ENCODE measurements around the gene COL4A4.

COL4A4 gene

GRCh38 chr2:226994775-226995174 is 169.2 kb downstream of the COL4A4 start:
- Histone ChIP-seq H3K9ac (ENCODE audit: low read depth in 1 of 2, low read length in 2 of 2) (no peak overlapping the region), H3K27ac (ENCODE audit: low read depth in 2 of 2, low read length in 2 of 2) (no peak overlapping the region), H3K9me3 (ENCODE audit: control insufficient read depth in 2 of 2, low read length in 2 of 2) (no peaks in the 10 kb centered on the region), H3K4me3 (ENCODE audit: low read length in 2 of 2) (no peak overlapping the region), H3K4me1 (ENCODE audit: control insufficient read depth in 2 of 2, insufficient read depth in 2 of 2, low read length in 2 of 2) (no peaks in the 10 kb centered on the region), H3K27me3 (ENCODE audit: control insufficient read depth in 2 of 2, insufficient read depth in 2 of 2, low read length in 2 of 2) (no peaks in the 10 kb centered on the region), H3K36me3 (ENCODE audit: control insufficient read depth in 2 of 2, insufficient read depth in 2 of 2, low read length in 2 of 2) (peaks cover 2 to 19% of the 10 kb centered on the region in 2 donors)

- H3K27ac ChIP-seq (ENCODE audit: low read depth in 2 of 2, low read length in 2 of 2): no peak overlapping the region
- H3K9ac ChIP-seq (ENCODE audit: low read depth in 1 of 2, low read length in 2 of 2): no peak overlapping the region
- no peaks in the 10 kb centered on the region for H3K4me1 ChIP-seq (ENCODE audit: control insufficient read depth in 2 of 2, insufficient read depth in 2 of 2, low read length in 2 of 2)
- H3K27me3 ChIP-seq (ENCODE audit: control insufficient read depth in 2 of 2, insufficient read depth in 2 of 2, low read length in 2 of 2): no peaks in the 10 kb centered on the region
- no peak overlapping the region for H3K4me3 ChIP-seq (ENCODE audit: low read length in 2 of 2)
- peaks cover 2 to 19% of the 10 kb centered on the region in 2 donors for H3K36me3 ChIP-seq (ENCODE audit: control insufficient read depth in 2 of 2, insufficient read depth in 2 of 2, low read length in 2 of 2)
- no peaks in the 10 kb centered on the region for H3K9me3 ChIP-seq (ENCODE audit: control insufficient read depth in 2 of 2, low read length in 2 of 2)
Observed at GRCh38 chr2:226993171-226993570, 170.8 kb downstream of the COL4A4 start.

DNA sequence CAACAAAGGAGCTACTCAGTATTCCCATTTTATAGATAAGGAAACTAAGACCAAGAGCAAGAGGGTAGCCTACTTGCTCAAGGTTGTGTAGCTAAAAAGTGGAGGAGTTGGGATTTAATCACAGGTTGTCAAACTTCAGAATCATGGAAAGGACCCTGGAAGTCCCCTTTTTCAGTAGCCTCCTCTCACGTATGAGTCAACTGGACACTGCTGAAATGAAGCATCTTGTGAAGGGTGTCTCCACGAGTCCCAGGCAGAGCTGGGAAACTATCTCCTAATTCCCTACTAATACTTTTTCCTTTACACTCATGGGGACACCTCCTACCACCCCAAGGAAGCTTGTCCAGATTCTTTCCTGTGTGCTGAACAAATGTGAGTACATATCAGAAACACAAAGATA is 172.3 kb downstream of the COL4A4 start:
- Histone ChIP-seq H3K9me3 (ENCODE audit: control insufficient read depth in 2 of 2, low read length in 2 of 2) (no peaks in the 10 kb centered on the region), H3K9ac (ENCODE audit: low read depth in 1 of 2, low read length in 2 of 2) (no peak overlapping the region), H3K36me3 (ENCODE audit: control insufficient read depth in 2 of 2, insufficient read depth in 2 of 2, low read length in 2 of 2) (peaks cover 2 to 19% of the 10 kb centered on the region in 2 donors), H3K27me3 (ENCODE audit: control insufficient read depth in 2 of 2, insufficient read depth in 2 of 2, low read length in 2 of 2) (no peaks in the 10 kb centered on the region), H3K4me1 (ENCODE audit: control insufficient read depth in 2 of 2, insufficient read depth in 2 of 2, low read length in 2 of 2) (no peaks in the 10 kb centered on the region), H3K27ac (ENCODE audit: low read depth in 2 of 2, low read length in 2 of 2) (no peak overlapping the region), H3K4me3 (ENCODE audit: low read length in 2 of 2) (no peak overlapping the region)

DNA sequence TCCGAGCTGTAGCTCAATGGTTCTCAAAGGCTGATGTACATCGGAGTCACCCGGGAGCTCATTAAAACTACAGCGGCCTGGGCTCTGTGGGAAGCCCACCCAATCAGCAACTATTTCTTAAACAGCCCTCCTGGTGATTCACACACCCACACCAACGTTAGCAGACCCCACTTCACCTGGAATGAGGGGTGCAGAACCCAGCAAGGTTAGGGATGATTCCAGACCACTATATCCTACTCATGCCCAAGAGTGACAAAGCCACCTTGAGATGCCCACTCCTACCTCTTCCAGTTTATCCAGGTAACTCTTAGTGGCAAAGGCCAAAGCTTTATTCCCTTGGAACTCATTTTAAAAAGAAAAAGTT is 178.4 kb downstream of the COL4A4 start:
- H3K27ac ChIP-seq (ENCODE audit: low read depth in 2 of 2, low read length in 2 of 2): no peak overlapping the region
- H3K36me3 ChIP-seq (ENCODE audit: control insufficient read depth in 2 of 2, insufficient read depth in 2 of 2, low read length in 2 of 2): no peaks in the 10 kb centered on the region
- no peaks in the 10 kb centered on the region for H3K27me3 ChIP-seq (ENCODE audit: control insufficient read depth in 2 of 2, insufficient read depth in 2 of 2, low read length in 2 of 2)
- peaks cover 0 to 3% of the 10 kb centered on the region in 2 donors for H3K4me1 ChIP-seq (ENCODE audit: control insufficient read depth in 2 of 2, insufficient read depth in 2 of 2, low read length in 2 of 2)
- H3K9ac ChIP-seq (ENCODE audit: low read depth in 1 of 2, low read length in 2 of 2): no peak overlapping the region
- no peak overlapping the region for H3K4me3 ChIP-seq (ENCODE audit: low read length in 2 of 2)
- no peaks in the 10 kb centered on the region for H3K9me3 ChIP-seq (ENCODE audit: control insufficient read depth in 2 of 2, low read length in 2 of 2)

DNA sequence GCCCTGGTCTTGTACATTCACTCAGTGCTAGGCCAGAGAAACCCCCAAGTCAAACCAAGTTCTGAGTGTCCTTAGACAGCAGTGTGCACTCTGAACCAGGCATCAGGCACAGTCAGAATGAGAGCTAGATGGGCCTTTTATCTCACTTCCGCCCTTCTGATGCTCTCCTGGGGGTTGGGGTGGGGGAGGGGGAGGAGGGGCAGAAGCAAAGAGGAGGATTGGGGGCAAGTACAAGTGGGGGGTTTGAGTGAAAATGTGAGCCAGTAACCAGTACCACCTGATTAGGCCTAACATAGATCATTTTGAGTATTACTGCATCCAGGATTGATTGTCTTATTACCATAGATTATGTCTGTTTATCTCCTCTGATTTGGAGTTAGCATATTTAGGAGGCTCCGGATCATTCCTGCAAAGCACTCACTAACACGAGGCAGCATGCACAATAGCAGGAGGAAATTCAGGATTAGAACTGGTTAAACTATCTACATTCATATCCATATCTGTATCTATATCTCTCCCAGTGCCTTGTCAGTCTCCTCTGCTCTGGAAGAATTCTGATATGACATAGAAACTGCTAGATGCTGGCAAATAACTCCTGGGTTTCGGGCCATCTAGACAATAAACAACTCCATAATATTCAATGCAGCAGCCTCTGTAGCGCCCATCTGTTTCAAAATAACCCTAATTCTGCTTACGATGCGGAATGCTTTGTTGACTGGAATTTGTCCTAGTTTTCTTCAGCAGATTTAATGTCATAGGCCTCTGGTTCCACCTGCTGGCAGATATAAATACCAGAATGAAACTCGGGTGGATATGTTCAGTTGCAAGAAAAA is 179.0 kb downstream of the COL4A4 start:
- Histone ChIP-seq H3K4me3 (ENCODE audit: low read length in 2 of 2) (no peak overlapping the region), H3K9me3 (ENCODE audit: control insufficient read depth in 2 of 2, low read length in 2 of 2) (no peaks in the 10 kb centered on the region), H3K4me1 (ENCODE audit: control insufficient read depth in 2 of 2, insufficient read depth in 2 of 2, low read length in 2 of 2) (peaks cover 0 to 3% of the 10 kb centered on the region in 2 donors), H3K9ac (ENCODE audit: low read depth in 1 of 2, low read length in 2 of 2) (no peak overlapping the region), H3K27ac (ENCODE audit: low read depth in 2 of 2, low read length in 2 of 2) (no peak overlapping the region), H3K36me3 (ENCODE audit: control insufficient read depth in 2 of 2, insufficient read depth in 2 of 2, low read length in 2 of 2) (no peaks in the 10 kb centered on the region), H3K27me3 (ENCODE audit: control insufficient read depth in 2 of 2, insufficient read depth in 2 of 2, low read length in 2 of 2) (no peaks in the 10 kb centered on the region)

DNA sequence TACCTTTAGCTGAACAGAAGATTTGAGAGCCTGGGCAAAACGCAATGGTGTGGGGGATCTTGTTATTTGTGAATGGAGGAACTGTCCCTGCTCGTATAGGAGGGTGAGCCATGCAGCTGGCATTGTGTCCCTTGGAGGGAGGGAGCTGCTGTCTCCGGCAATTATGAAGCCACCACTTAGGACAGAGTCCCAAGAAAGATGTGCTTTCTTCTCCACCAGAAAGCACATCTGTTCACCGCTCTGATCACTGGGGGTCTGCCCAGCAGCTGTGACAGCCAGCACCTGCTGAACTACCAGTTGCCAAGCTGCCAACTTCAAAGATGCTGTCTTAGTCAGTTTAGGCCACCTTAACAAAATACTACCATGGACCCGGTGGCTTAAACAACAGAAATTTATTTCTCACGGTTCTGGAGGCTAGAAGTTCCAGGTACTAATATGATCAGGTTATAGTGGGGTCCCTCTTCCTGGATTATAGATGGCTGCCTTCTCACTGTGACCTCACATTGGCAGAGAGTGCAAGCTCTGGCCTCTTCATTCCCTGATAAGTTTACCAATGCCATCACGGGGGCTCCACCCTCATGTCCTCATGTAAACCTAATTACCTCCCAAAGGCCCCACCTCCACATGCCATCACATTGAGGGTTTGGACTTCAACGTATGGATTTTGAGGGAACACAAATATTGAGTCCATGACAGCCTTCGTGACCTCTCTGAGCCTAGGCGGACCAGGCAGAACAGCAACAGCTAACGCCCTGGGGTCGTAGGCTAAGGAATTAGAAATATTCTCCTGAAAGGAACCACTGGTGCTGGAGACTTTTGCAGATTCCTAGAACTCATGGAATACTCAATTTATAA is 179.9 kb downstream of the COL4A4 start:
- Histone ChIP-seq H3K9me3 (ENCODE audit: control insufficient read depth in 2 of 2, low read length in 2 of 2) (no peaks in the 10 kb centered on the region), H3K9ac (ENCODE audit: low read depth in 1 of 2, low read length in 2 of 2) (no peak overlapping the region), H3K4me3 (ENCODE audit: low read length in 2 of 2) (no peak overlapping the region), H3K27me3 (ENCODE audit: control insufficient read depth in 2 of 2, insufficient read depth in 2 of 2, low read length in 2 of 2) (no peaks in the 10 kb centered on the region), H3K4me1 (ENCODE audit: control insufficient read depth in 2 of 2, insufficient read depth in 2 of 2, low read length in 2 of 2) (peaks cover 0 to 3% of the 10 kb centered on the region in 2 donors), H3K36me3 (ENCODE audit: control insufficient read depth in 2 of 2, insufficient read depth in 2 of 2, low read length in 2 of 2) (no peaks in the 10 kb centered on the region), H3K27ac (ENCODE audit: low read depth in 2 of 2, low read length in 2 of 2) (no peak overlapping the region)

GRCh38 chr2:226981791-226982326 is 182.1 kb downstream of the COL4A4 start:
- H3K9me3 ChIP-seq (ENCODE audit: control insufficient read depth in 2 of 2, low read length in 2 of 2): no peaks in the 10 kb centered on the region
- H3K4me1 ChIP-seq (ENCODE audit: control insufficient read depth in 2 of 2, insufficient read depth in 2 of 2, low read length in 2 of 2): peaks cover 0 to 3% of the 10 kb centered on the region in 2 donors
- H3K27ac ChIP-seq (ENCODE audit: low read depth in 2 of 2, low read length in 2 of 2): no peak overlapping the region
- H3K9ac ChIP-seq (ENCODE audit: low read depth in 1 of 2, low read length in 2 of 2): no peak overlapping the region
- no peak overlapping the region for H3K4me3 ChIP-seq (ENCODE audit: low read length in 2 of 2)
- H3K27me3 ChIP-seq (ENCODE audit: control insufficient read depth in 2 of 2, insufficient read depth in 2 of 2, low read length in 2 of 2): no peaks in the 10 kb centered on the region
- no peaks in the 10 kb centered on the region for H3K36me3 ChIP-seq (ENCODE audit: control insufficient read depth in 2 of 2, insufficient read depth in 2 of 2, low read length in 2 of 2)

GRCh38 chr2:226979004-226979403 is 185.0 kb downstream of the COL4A4 start:
- Histone ChIP-seq H3K27me3 (ENCODE audit: control insufficient read depth in 2 of 2, insufficient read depth in 2 of 2, low read length in 2 of 2) (no peaks in the 10 kb centered on the region), H3K9ac (ENCODE audit: low read depth in 1 of 2, low read length in 2 of 2) (no peak overlapping the region), H3K4me1 (ENCODE audit: control insufficient read depth in 2 of 2, insufficient read depth in 2 of 2, low read length in 2 of 2) (no peaks in the 10 kb centered on the region), H3K27ac (ENCODE audit: low read depth in 2 of 2, low read length in 2 of 2) (no peak overlapping the region), H3K9me3 (ENCODE audit: control insufficient read depth in 2 of 2, low read length in 2 of 2) (no peaks in the 10 kb centered on the region), H3K36me3 (ENCODE audit: control insufficient read depth in 2 of 2, insufficient read depth in 2 of 2, low read length in 2 of 2) (no peaks in the 10 kb centered on the region), H3K4me3 (ENCODE audit: low read length in 2 of 2) (no peak overlapping the region)

- H3K27ac ChIP-seq (ENCODE audit: low read depth in 2 of 2, low read length in 2 of 2): no peak overlapping the region
- H3K4me1 ChIP-seq (ENCODE audit: control insufficient read depth in 2 of 2, insufficient read depth in 2 of 2, low read length in 2 of 2): no peaks in the 10 kb centered on the region
Observed at GRCh38 chr2:226978300-226978699, 185.7 kb downstream of the COL4A4 start.

DNA sequence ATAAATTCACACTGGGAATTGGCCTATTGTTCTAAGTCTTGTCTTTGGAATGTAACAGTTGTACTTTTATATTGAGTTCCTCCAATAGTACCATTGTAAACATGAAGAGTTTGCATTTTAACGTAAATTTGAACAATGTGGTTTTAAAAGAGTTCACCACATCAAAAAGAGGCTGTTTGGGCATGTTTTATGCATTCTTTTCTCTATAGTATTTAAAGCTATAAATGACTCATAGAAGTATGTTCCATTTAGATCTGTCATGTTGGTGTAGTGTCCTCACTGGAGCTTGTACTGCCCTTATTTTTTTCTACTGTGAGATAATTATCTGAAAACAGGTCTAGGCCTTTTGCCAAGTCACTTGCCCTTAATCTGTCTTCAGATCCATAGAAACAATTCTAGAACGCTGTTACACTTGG is 186.2 kb downstream of the COL4A4 start:
- H3K27me3 ChIP-seq (ENCODE audit: control insufficient read depth in 2 of 2, insufficient read depth in 2 of 2, low read length in 2 of 2): no peaks in the 10 kb centered on the region

More at GRCh38 chr2:226978300-226978699, 185.7 kb downstream of the COL4A4 start:
- H3K4me3 ChIP-seq (ENCODE audit: low read length in 2 of 2): no peak overlapping the region
- H3K36me3 ChIP-seq (ENCODE audit: control insufficient read depth in 2 of 2, insufficient read depth in 2 of 2, low read length in 2 of 2): no peaks in the 10 kb centered on the region
- no peaks in the 10 kb centered on the region for H3K9me3 ChIP-seq (ENCODE audit: control insufficient read depth in 2 of 2, low read length in 2 of 2)
- no peaks in the 10 kb centered on the region for H3K27me3 ChIP-seq (ENCODE audit: control insufficient read depth in 2 of 2, insufficient read depth in 2 of 2, low read length in 2 of 2)
- H3K9ac ChIP-seq (ENCODE audit: low read depth in 1 of 2, low read length in 2 of 2): no peak overlapping the region

More for the DNA sequence above, 186.2 kb downstream of the COL4A4 start:
- Histone ChIP-seq H3K9ac (ENCODE audit: low read depth in 1 of 2, low read length in 2 of 2) (no peak overlapping the region), H3K9me3 (ENCODE audit: control insufficient read depth in 2 of 2, low read length in 2 of 2) (no peaks in the 10 kb centered on the region), H3K4me3 (ENCODE audit: low read length in 2 of 2) (no peak overlapping the region), H3K36me3 (ENCODE audit: control insufficient read depth in 2 of 2, insufficient read depth in 2 of 2, low read length in 2 of 2) (no peaks in the 10 kb centered on the region), H3K4me1 (ENCODE audit: control insufficient read depth in 2 of 2, insufficient read depth in 2 of 2, low read length in 2 of 2) (no peaks in the 10 kb centered on the region), H3K27ac (ENCODE audit: low read depth in 2 of 2, low read length in 2 of 2) (no peak overlapping the region)
